ENCODE measurements around the gene WDR82.

Gene WDR82

DNA sequence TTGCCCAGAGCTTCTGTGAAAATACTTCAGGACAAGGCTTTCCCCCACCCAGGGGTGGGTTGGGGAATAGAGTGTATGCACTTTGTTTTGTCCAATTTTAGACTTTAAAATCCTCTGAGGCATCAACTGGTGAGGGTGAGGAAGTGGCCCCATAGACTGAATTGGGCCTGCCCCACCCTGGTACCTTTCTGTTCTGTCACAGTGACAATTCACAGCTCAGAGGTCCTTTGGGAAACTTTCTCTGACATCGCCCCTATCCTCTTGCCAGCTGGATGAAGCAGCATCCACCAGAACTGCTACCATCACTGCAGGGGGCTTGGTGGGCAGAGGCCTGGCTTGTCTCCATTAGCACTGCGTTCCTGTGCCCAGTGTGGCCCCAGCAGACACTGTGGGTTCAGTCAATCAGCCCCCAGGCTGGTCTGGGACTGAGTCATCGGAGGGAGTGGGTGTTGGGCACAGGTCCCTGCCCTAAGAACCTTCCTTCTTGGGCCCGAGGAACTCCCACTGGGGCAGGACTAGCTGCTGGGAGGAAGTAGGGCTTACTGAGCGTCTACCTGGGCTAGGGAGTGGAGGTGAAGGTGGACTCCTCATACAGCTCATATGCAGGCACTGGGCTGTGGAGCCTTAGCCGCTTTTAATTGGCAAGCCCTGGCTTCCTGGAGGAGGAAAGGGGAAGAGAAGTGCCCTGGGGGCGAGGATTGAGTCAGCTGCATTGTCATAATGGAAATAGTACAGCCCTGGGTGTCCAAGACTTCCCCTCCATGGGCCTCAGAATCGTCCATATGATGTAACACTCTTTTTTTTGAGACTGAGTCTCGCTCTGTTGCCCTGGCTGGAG is 34.4 kb downstream of the WDR82 start:
- Histone ChIP-seq H3K27me3 (ENCODE audit: insufficient read depth, poor library complexity, severe bottlenecking) (no peaks in the 10 kb centered on the region), H3K27ac (replicated peaks) (peak overlapping the region; percentile 69), H3K4me3 (replicated peaks; ENCODE audit: insufficient read depth, low read length) (no peak overlapping the region)
- TF ChIP-seq, protein P1, sequence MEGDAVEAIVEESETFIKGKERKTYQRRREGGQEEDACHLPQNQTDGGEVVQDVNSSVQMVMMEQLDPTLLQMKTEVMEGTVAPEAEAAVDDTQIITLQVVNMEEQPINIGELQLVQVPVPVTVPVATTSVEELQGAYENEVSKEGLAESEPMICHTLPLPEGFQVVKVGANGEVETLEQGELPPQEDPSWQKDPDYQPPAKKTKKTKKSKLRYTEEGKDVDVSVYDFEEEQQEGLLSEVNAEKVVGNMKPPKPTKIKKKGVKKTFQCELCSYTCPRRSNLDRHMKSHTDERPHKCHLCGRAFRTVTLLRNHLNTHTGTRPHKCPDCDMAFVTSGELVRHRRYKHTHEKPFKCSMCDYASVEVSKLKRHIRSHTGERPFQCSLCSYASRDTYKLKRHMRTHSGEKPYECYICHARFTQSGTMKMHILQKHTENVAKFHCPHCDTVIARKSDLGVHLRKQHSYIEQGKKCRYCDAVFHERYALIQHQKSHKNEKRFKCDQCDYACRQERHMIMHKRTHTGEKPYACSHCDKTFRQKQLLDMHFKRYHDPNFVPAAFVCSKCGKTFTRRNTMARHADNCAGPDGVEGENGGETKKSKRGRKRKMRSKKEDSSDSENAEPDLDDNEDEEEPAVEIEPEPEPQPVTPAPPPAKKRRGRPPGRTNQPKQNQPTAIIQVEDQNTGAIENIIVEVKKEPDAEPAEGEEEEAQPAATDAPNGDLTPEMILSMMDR (IDR thresholded peaks at IDR 0.05; ENCODE audit: insufficient read depth, low read length) = no peak
- no peak for TF ChIP-seq GABPA (IDR thresholded peaks at IDR 0.05; ENCODE audit: low read depth)
- peak; percentile 94 for TF ChIP-seq SPI1 (IDR thresholded peaks at IDR 0.05; ENCODE audit: borderline replicate concordance, low read depth)
- TF ChIP-seq POLR2AphosphoS5 (IDR thresholded peaks at IDR 0.05; ENCODE audit: low read depth) = no peak; the same call in none of the 2 replicates
- TF ChIP-seq REST (IDR thresholded peaks at IDR 0.05; ENCODE audit: insufficient replicate concordance, low read depth) = no peak
- peak; percentile 86 to 92 for DNase-seq (ENCODE audit: low read depth in 1 of 2, low spot score in 1 of 2)

- no peak overlapping the region for H3K27ac ChIP-seq (replicated peaks)
- no peak overlapping the region for H3K4me3 ChIP-seq (replicated peaks; ENCODE audit: insufficient read depth, low read length)
- no peaks in the 10 kb centered on the region for H3K27me3 ChIP-seq (ENCODE audit: insufficient read depth, poor library complexity, severe bottlenecking)
- TF ChIP-seq, protein P1 (IDR thresholded peaks at IDR 0.05; ENCODE audit: insufficient read depth, low read length) = no peak
- TF ChIP-seq SPI1 (IDR thresholded peaks at IDR 0.05; ENCODE audit: borderline replicate concordance, low read depth) (no peak), GABPA (IDR thresholded peaks at IDR 0.05; ENCODE audit: low read depth) (no peak), POLR2AphosphoS5 (IDR thresholded peaks at IDR 0.05; ENCODE audit: low read depth) (no peak), REST (IDR thresholded peaks at IDR 0.05; ENCODE audit: insufficient replicate concordance, low read depth) (no peak)
- DNase-seq (ENCODE audit: low read depth in 1 of 2, low spot score in 1 of 2) = no peak
Measured at GRCh38 chr3:52242039-52242438, 36.4 kb downstream of the WDR82 start.

- no peak for TF ChIP-seq REST (IDR thresholded peaks at IDR 0.05; ENCODE audit: insufficient replicate concordance, low read depth)
- TF ChIP-seq GABPA (IDR thresholded peaks at IDR 0.05; ENCODE audit: low read depth) = no peak
- TF ChIP-seq, protein P1 (IDR thresholded peaks at IDR 0.05; ENCODE audit: insufficient read depth, low read length) = no peak
- no peak for TF ChIP-seq POLR2AphosphoS5 (IDR thresholded peaks at IDR 0.05; ENCODE audit: low read depth)
- TF ChIP-seq SPI1 (IDR thresholded peaks at IDR 0.05; ENCODE audit: borderline replicate concordance, low read depth) = no peak
- H3K4me3 ChIP-seq (replicated peaks; ENCODE audit: insufficient read depth, low read length) = no peak overlapping the region
- no peak for DNase-seq (ENCODE audit: low read depth in 1 of 2, low spot score in 1 of 2)
- H3K27me3 ChIP-seq (ENCODE audit: insufficient read depth, poor library complexity, severe bottlenecking) = no peaks in the 10 kb centered on the region
- H3K27ac ChIP-seq (replicated peaks) = no peak overlapping the region; the same call in 1 of the 2 replicates
Measured at GRCh38 chr3:52240886-52241370, 37.5 kb downstream of the WDR82 start.
